IMR-90 (cell line): ENCODE results near the gene LAMA3. TPM values are rescaled to one million over a fixed set of nuclear protein-coding genes. Genes with fewer than 3 reads are reported as not detected.

ENCODE experiments used
- ATAC-seq: fragments of 200-7000 bp; cut with Tn5 transposase; 2 replicates; pipeline ENCODE4 v1.9.1; 2020; ENCODE audit warnings: low read depth, mild to moderate bottlenecking, moderate library complexity
- BruUV-seq: library from RNA; stranded (reverse); fragments of 400-500 nt; replicated peaks from 2 replicates; lab custom pipeline; 2021; lab: Mats Ljungman, UMichigan
- CTCF ChIA-PET: fragments of 300-600 bp; formaldehyde crosslinking; extraction: SDS; loops from one replicate; lab custom pipeline; 2021; ENCODE audit warnings: antibody characterized with exemption; lab: Yijun Ruan, JAX
- POLR2A ChIA-PET: fragments of 300-600 bp; sonication (Branson Sonifier 250); formaldehyde crosslinking; loops from one replicate; lab custom pipeline; 2022; ENCODE audit warnings: antibody characterized with exemption; ENCODE audit not compliant: unreplicated experiment; lab: Charles Lee
- DNase-seq: peaks from one replicate; pipeline ENCODE4 v3.0.0; 2013
- H2AFZ ChIP-seq: replicated peaks from 2 replicates; pipeline ENCODE3; 2013; ENCODE audit warnings: low read length, mild to moderate bottlenecking; ENCODE audit not compliant: poor library complexity
- H2AK5ac ChIP-seq: 2 replicates; pipeline ENCODE4 v1.6.1; 2013; ENCODE audit warnings: low read depth, low read length, inconsistent platforms
- H2AK9ac ChIP-seq: replicated peaks from 2 replicates; pipeline ENCODE3; 2013; ENCODE audit warnings: mild to moderate bottlenecking, low read depth, low read length, moderate library complexity; ENCODE audit not compliant: poor library complexity
- H2BK120ac ChIP-seq: 2 replicates; pipeline ENCODE4 v1.6.1; 2013; ENCODE audit warnings: low read depth, low read length, inconsistent platforms
- H2BK15ac ChIP-seq: 3 replicates; pipeline ENCODE4 v1.6.1; 2013; ENCODE audit warnings: low read depth, low read length, inconsistent platforms
- H2BK20ac ChIP-seq: 2 replicates; pipeline ENCODE4 v1.6.1; 2013; ENCODE audit warnings: low read depth, mild to moderate bottlenecking, inconsistent platforms, low read length, moderate library complexity
- H2BK5ac ChIP-seq: 2 replicates; pipeline ENCODE4 v1.6.1; 2013; ENCODE audit warnings: mild to moderate bottlenecking, low read depth, low read length, inconsistent platforms; ENCODE audit not compliant: poor library complexity, severe bottlenecking
- H3K14ac ChIP-seq: replicated peaks from 2 replicates; pipeline ENCODE4 v1.6.1; 2013; ENCODE audit warnings: low read depth, low read length, inconsistent platforms
- H3K18ac ChIP-seq: 2 replicates; pipeline ENCODE4 v1.6.1; 2013; ENCODE audit warnings: low read depth, low read length, control low read depth
- H3K23ac ChIP-seq: 2 replicates; pipeline ENCODE4 v1.6.1; 2013; ENCODE audit warnings: low read depth, low read length, inconsistent platforms
- H3K27ac ChIP-seq: 2 replicates; pipeline ENCODE4 v1.5.1; 2013; ENCODE audit warnings: mild to moderate bottlenecking, control low read depth, low read length; ENCODE audit not compliant: insufficient read depth
- H3K27me3 ChIP-seq: 2 replicates; pipeline ENCODE4 v1.6.1; 2013; ENCODE audit warnings: low read length; ENCODE audit not compliant: control insufficient read depth, insufficient read depth
- H3K36me3 ChIP-seq: 2 replicates; pipeline ENCODE4 v1.6.1; 2013; ENCODE audit warnings: low read length, mixed read lengths; ENCODE audit not compliant: control insufficient read depth, insufficient read depth
- H3K4ac ChIP-seq: 2 replicates; pipeline ENCODE4 v1.6.1; 2013; ENCODE audit warnings: low read depth, low read length, inconsistent platforms
- H3K4me1 ChIP-seq: 2 replicates; pipeline ENCODE4 v1.6.1; 2013; ENCODE audit warnings: low read length, mixed read lengths; ENCODE audit not compliant: control insufficient read depth, insufficient read depth
- H3K4me2 ChIP-seq: 2 replicates; pipeline ENCODE4 v1.6.1; 2013; ENCODE audit warnings: low read depth, mild to moderate bottlenecking, control low read depth, low read length, moderate library complexity
- H3K4me3 ChIP-seq: 2 replicates; pipeline ENCODE4 v1.5.1; 2013; ENCODE audit warnings: low read depth, mild to moderate bottlenecking, control low read depth, low read length, moderate library complexity; ENCODE audit not compliant: insufficient read depth
- H3K56ac ChIP-seq: 2 replicates; pipeline ENCODE4 v1.6.1; 2013; ENCODE audit warnings: low read length, inconsistent platforms; ENCODE audit not compliant: insufficient read depth; ENCODE audit errors: extremely low read depth
- H3K79me1 ChIP-seq, 2 experiments: 2 replicates each; pipeline ENCODE4 v1.6.1; 2013; ENCODE audit warnings: low read length in 2 of 2, inconsistent platforms in 1 of 2, low read depth in 1 of 2
- H3K9ac ChIP-seq: 2 replicates; pipeline ENCODE4 v1.6.1; 2013; ENCODE audit warnings: low read depth, low read length, control low read depth
- H3K9me1 ChIP-seq: 2 replicates; pipeline ENCODE4 v1.6.1; 2013; ENCODE audit warnings: low read length, inconsistent platforms; ENCODE audit not compliant: insufficient read depth
- H3K9me3 ChIP-seq: 2 replicates; pipeline ENCODE4 v1.6.1; 2013; ENCODE audit warnings: low read length; ENCODE audit not compliant: control insufficient read depth, insufficient read depth
- H4K20me1 ChIP-seq: 2 replicates; pipeline ENCODE4 v1.6.1; 2013; ENCODE audit warnings: low read length, inconsistent platforms; ENCODE audit not compliant: insufficient read depth
- H4K5ac ChIP-seq: 2 replicates; pipeline ENCODE4 v1.6.1; 2013; ENCODE audit warnings: mild to moderate bottlenecking, low read depth, low read length, control low read depth
- H4K8ac ChIP-seq, 2 experiments: 2 replicates each; pipeline ENCODE4 v1.6.1; 2013; ENCODE audit warnings: low read depth in 2 of 2, low read length in 2 of 2, control low read depth in 1 of 2, inconsistent platforms in 1 of 2
- H4K91ac ChIP-seq: 2 replicates; pipeline ENCODE4 v1.6.1; 2013; ENCODE audit warnings: low read depth, low read length, inconsistent platforms; ENCODE audit not compliant: insufficient read depth
- BHLHE40 ChIP-seq: fragments of 150-350 bp; IDR thresholded peaks from 2 replicates; pipeline ENCODE4 v1.6.1; 2016; ENCODE audit warnings: mild to moderate bottlenecking, low read depth, low read length
- MAZ ChIP-seq: IDR thresholded peaks from 2 replicates; pipeline ENCODE4 v1.6.1; 2012; ENCODE audit warnings: low read depth, mild to moderate bottlenecking, low read length, improper control_type of control experiment, moderate library complexity, borderline replicate concordance
- POLR2A ChIP-seq: IDR thresholded peaks from 2 replicates; pipeline ENCODE4 v1.6.1; 2012; ENCODE audit warnings: mild to moderate bottlenecking, low read depth, low read length
- WGBS, 2 experiments: methylation state at CpG; one replicate each; pipeline versions ENCODE4 v1.1.5 to v1.1.7; 2013; ENCODE audit warnings: missing lambda C conversion rate in 2 of 2; ENCODE audit not compliant: insufficient read length in 1 of 2; ENCODE audit errors: extremely low coverage in 2 of 2; 5-methylcytosine and 5-hydroxymethylcytosine counted together
- dilution Hi-C: fragments of 300-500 bp; cut with HindIII; formaldehyde crosslinking; loops from one replicate; pipeline ENCODE4 v1.14.3; 2018; ENCODE audit warnings: low sequenced_read_pairs; ENCODE audit not compliant: unreplicated experiment
- in situ Hi-C: fragments of 300-500 bp; cut with MboI; formaldehyde crosslinking; loops from 3 replicates; pipeline ENCODE4 v1.14.3; 2019; ENCODE audit warnings: low sequenced_read_pairs, inconsistent platforms, mixed read lengths
- intact Hi-C: fragments of 100-400 bp; cut with micrococcal nuclease; formaldehyde crosslinking; loops from 2 replicates; pipeline ENCODE4 v1.10.0; 2022
- polyA plus RNA-seq, 3 experiments: library from polyadenylated mRNA; depleted of rRNA; stranded (reverse); fragments of >200 nt; gene quantifications; 2 replicates each; pipeline ENCODE4 v1.2.3, GENCODE V29; 2012; ENCODE audit warnings: low replicate concordance in 1 of 3
- total RNA-seq: library from RNA; depleted of rRNA; stranded (reverse); fragments of >200 nt; gene quantifications from 2 replicates; pipeline ENCODE4 v1.2.3, GENCODE V29; 2012

Gene LAMA3
- total and polyA plus RNA-seq, 2 of the 4 experiments (the other 2 are of a cell fraction) = 0.18 to 0.19 TPM

GRCh38 chr18:23816740-23817139, 127.5 kb downstream of the LAMA3 start:
- Histone ChIP-seq H2AFZ (no peak overlapping the region), H2BK120ac (no peak overlapping the region), H4K8ac (no peak overlapping the region), H3K27ac (no peak overlapping the region), H3K4me2 (no peak overlapping the region), H2AK9ac (no peak overlapping the region), H3K18ac (no peak overlapping the region), H3K4me3 (no peak overlapping the region), H3K36me3 (no peaks in the 10 kb centered on the region), H3K9me3 (no peaks in the 10 kb centered on the region), H2BK5ac (no peak overlapping the region), H3K4me1 (no peaks in the 10 kb centered on the region), H3K79me1 (no peaks in the 10 kb centered on the region), H3K56ac (no peak overlapping the region), H4K20me1 (no peaks in the 10 kb centered on the region), H3K27me3 (peaks cover 2% of the 10 kb centered on the region; the same call in 1 of the 2 replicates), H4K5ac (no peak overlapping the region), H3K9ac (no peak overlapping the region), H3K14ac (no peak overlapping the region), H2BK20ac (no peak overlapping the region), H2BK15ac (no peak overlapping the region), H3K4ac (no peak overlapping the region), H3K23ac (no peak overlapping the region), H3K9me1 (no peaks in the 10 kb centered on the region), H2AK5ac (no peak overlapping the region), H4K91ac (no peak overlapping the region)
- ATAC-seq (no peak), DNase-seq (no peak)
- WGBS, 2 experiments = no CpG with 5 or more reads among the region's 4 CpGs
- BruUV-seq = no TSS peak
- dilution Hi-C loops = no loop called here
- no peak for TF ChIP-seq MAZ
- TF ChIP-seq POLR2A = no peak
- TF ChIP-seq BHLHE40 = no peak
- CTCF ChIA-PET = no interaction called here
- in situ Hi-C loops = no loop called here
- POLR2A ChIA-PET = no interaction called here
- intact Hi-C loops = no loop called here
